HG03025 (cell line): ENCODE data around the gene KLK11.
"Not testable (repeated sequence)": the region's sequence is repeated elsewhere in the genome, so short reads cannot be mapped to it uniquely, and the experiment has no call there.

ENCODE experiments used
- ATAC-seq: cut with Tn5 transposase; IDR thresholded peaks from one replicate; pipeline ENCODE4 v1.9.1; 2021; ENCODE audit warnings: mild to moderate bottlenecking, moderate library complexity; ENCODE audit not compliant: unreplicated experiment, low FRiP score

KLK11 gene

GRCh38 chr19:51007488-51007887, 18.9 kb downstream of the KLK11 start:
- no peak for ATAC-seq

GRCh38 chr19:51006406-51006805, 20.0 kb downstream of the KLK11 start:
- no peak for ATAC-seq

- ATAC-seq, result no peak
Measured at GRCh38 chr19:51005248-51005647, 21.2 kb downstream of the KLK11 start.

DNA sequence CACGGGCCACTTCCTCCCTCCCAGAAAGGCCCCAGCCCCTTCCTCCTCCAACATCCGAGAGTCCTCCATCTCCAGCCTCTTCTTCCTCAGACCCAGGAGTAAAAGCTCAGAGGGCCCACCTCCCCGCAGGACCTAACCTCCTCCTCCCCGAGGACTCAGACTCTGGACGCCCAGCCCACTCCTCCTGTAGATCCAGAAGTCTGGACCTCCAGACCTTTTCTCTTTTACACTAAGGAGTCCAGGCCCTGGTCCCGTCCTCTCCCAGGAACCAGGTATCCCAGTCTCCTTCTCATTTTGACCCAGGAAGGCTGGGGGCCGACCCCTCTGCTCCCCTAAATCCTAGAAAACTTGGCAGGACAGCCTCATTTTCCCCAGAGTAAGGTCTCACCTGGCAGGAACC, 23.1 kb downstream of the KLK11 start:
- ATAC-seq, result no peak

DNA sequence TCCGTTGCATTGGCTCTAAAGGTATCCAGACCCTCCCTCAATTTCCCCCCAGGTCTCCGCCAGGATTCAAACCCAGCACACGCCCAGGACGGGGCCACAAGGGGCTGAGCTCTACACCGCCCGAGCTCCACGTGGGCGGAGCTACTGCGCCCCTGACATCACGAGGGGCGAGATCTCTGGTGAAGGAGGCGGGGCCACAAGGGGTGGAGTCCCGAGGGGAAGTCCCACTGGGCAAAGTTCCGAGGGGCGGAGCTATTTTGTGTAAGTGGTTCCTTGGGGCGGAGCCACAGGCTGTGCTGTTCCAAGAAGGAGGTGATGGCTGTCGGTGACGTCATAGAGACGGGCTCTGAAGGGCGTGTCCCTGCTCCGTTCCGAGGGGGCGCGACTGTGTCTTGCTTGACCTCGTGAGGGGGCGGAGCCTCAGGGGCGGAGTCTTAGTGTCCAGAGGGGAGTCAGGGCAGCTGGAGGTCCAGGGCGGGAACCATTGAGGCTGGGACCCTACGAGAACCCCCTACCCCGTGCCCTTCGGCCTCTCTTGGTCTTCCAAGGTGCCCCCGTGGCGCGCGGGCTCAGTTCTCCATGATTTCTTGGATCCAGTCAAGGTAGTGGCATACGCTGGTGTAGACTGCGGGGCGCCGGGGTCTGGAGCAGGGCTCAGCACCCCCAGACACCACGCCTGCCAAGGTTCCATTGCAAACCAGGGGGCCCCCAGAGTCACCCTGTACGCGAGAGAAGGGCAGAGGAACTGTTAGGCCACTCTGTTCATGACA, 23.7 kb downstream of the KLK11 start:
- ATAC-seq, result no peak

DNA sequence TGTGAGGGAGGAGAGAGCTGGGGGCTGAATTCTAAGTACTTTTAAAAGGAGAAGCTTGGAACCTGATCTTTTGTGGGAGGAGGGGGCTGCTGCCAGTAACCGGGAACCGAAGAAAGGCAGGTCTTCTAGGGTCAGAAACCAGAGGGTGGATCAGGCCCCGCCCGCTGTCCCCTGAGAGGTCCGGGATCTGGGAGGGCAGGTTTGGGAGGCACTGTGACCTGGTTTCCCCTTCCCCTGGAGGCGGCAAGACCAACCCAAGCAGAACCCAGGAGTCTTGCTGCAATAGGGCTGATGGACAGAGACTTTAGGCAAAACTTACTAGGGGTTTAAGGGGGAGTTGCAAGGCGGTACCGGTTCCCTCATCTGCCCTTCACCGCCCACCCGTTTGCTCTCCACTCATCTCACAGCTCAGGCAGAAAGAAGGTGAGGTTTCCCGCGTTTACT, 24.3 kb downstream of the KLK11 start:
- ATAC-seq, result no peak

DNA sequence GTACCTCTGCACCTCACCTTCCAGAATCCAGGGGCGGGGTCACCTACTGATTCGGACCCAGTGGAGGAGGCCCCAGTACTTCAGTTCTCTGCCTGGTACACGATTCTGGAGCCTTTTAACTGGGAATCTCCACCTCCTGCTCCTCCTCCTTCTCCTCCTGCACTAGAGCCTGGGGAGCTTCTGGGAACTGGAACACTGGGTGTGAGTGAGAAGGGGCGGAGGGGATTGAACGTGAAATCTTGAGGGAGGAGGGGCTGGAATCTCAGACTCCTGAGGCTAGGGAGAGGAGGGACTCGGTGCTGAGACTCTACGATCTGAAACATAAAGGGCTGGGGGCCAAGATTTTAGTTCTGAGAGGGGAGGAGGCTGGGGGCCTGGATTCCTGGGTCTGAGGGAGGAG, 24.9 kb downstream of the KLK11 start, which contains the start of gene KLK8:
KLK8 (minus strand) TSS at position 90 of the 400 bp plus-strand sequence. CDS start 437 bp downstream, outside the sequence.
- no peak for ATAC-seq

- no peak for ATAC-seq
Measured at GRCh38 chr19:51000981-51001380, 25.4 kb downstream of the KLK11 start.

GRCh38 chr19:51000426-51000825, 26.0 kb downstream of the KLK11 start:
- ATAC-seq, result no peak

DNA sequence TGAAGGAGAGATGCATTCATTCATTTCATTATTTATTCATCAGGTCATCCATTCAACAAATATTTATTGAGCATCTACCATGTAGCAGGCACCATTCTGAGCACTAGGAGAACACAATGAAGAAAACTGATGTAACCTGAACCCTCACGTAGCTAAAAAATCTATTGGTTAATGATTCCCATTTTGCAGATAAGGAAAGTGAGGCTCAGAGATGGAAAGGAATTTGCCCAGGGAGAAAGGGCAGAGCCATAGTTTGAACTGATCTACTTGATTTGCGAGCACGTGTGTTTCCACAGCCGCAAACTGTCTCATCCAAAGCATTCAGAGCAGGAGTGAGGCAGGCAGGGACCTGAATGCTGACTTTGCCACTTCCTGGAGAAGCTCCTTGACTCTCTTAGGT, 27.7 kb downstream of the KLK11 start:
- no peak for ATAC-seq

DNA sequence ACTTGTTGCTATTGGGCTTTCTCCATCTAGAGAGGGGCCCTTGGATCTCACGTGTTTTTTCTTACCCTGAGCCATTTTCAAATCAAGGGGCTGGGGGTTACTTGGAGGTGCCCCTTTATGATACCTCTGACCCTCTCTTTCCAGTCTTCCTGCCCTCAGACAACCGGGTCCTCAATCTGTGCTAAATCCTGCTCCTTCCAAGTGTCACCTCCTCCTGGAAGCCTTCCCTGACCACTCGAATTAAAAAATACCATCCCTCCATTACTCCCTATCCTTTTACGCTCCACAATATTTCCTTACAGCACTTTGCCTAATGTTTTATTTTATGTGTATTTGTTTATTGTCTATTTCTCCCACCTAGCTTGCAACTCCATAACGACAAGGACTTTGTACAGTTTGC, 28.4 kb downstream of the KLK11 start:
- ATAC-seq, result no peak

GRCh38 chr19:50994129-50994528, 32.3 kb downstream of the KLK11 start:
- ATAC-seq, result no peak

- ATAC-seq, result no peak
Measured at GRCh38 chr19:50992666-50993035, 33.8 kb downstream of the KLK11 start.

- not testable (repeated sequence) for ATAC-seq
Measured at GRCh38 chr19:50984416-50984815, 42.0 kb downstream of the KLK11 start.

GRCh38 chr19:50983625-50984292, 42.7 kb downstream of the KLK11 start, which contains the start of gene KLK7:
Gene KLK7 (minus strand): TSS chr19:50983917. CDS start chr19:50982399, 1,518 bp downstream.
- ATAC-seq, result no peak

DNA sequence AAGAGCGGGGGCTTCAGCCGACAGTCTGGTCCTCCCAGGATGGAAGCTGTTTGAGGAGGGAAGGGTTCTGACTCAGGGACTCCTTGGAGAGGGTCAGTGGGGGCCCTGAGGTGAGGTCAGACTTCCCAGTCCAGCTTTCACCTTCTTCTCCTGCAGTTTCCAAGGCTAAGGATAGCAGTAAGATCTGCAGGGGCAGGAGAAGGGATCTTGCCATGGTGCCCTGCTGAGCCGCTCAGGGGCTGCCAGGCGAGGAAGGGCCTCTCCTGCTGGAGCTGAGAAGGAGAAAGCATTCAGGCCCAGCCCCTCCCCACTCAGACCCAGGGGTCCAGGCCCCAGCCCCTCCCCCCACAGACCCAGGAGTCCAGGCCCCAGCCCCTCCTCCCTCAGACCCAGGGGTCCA, 44.2 kb downstream of the KLK11 start:
- no peak for ATAC-seq

- no peak for ATAC-seq
Measured at GRCh38 chr19:50981587-50982146, 44.7 kb downstream of the KLK11 start.

DNA sequence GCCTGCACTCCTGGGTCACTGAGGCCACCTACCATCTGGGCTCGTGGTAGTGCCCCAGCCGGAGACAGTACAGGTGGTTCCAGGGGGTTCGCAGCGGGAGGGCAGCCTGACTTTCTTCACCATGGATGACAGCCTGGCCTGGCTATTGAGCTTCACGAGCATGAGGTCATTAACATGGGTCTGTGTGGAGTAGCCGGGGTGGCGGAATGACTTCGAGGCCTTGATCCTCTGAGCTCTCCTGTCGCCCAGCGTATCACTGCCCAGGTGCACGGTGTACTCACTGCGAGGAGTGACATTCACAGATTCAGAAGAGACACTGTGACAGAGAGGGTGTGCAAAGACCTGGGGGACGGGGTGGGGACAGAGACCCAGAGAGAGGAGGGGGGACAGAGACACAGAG, 46.2 kb downstream of the KLK11 start:
- ATAC-seq, result no peak

DNA sequence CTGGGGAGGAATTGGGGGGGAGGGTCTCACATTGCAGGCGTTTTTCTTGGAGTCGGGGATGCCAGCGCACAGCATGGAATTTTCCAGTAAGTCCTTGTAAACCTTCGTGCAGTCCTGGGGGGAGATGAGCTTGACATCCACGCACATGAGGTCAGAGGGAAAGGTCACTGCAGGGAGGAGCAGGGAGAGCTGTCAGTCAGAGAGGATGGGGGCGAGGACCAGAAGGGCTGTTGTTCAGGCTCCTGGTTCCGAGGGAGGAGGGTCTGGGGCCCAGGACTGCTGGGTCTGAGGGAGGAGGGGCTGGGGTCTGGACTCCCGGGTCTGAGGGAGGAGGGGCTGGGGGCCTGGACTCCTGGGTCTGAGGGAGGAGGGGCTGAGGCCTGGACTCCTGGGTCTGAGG, 46.7 kb downstream of the KLK11 start:
- no peak for ATAC-seq

DNA sequence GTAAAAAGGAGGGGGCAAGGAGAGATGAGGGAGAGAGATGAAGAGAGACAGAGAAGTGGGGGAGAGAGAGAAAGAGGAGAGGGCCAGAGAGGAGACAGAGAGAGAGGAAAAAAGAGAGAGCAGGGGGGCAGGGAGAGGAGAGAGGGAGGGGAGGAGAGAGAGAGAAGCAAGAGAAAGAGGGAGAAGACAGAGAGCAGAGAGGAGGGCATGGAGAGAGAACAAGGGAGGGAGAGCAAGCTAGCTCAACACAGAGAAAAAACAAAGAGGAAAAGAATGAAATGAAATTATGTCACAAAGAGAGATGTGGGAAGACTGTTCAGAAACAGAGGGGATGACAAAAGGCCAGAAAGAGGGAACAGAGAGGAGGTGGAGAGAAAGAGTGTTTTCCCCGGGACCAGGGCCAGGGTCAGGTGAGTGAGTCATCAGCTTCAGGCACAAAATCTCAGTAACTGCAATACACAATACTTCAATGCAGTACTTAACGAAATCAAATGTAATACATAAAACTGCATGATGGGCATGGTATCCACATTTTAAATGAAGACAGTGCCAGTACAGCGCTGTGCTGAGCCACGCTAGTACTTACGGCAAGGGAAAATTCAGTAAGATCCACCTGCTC, 47.5 kb downstream of the KLK11 start:
- no peak for ATAC-seq

GRCh38 chr19:50977626-50978025, 48.8 kb downstream of the KLK11 start:
- no peak for ATAC-seq
